Erythroblast (primary cell): ENCODE results near the gene IQCB1.
"Not testable (repeated sequence)": the region's sequence is repeated elsewhere in the genome, so short reads cannot be mapped to it uniquely, and the experiment has no call there.

ENCODE experiments used
- GATA1 ChIP-seq: IDR thresholded peaks from 2 replicates; pipeline ENCODE4 v1.6.1; 2011; ENCODE audit warnings: low read depth, mild to moderate bottlenecking, control low read depth, low read length, moderate library complexity
- POLR2A ChIP-seq: IDR thresholded peaks from 2 replicates; pipeline ENCODE4 v1.6.1; 2011; ENCODE audit warnings: mild to moderate bottlenecking, low read length

DNA sequence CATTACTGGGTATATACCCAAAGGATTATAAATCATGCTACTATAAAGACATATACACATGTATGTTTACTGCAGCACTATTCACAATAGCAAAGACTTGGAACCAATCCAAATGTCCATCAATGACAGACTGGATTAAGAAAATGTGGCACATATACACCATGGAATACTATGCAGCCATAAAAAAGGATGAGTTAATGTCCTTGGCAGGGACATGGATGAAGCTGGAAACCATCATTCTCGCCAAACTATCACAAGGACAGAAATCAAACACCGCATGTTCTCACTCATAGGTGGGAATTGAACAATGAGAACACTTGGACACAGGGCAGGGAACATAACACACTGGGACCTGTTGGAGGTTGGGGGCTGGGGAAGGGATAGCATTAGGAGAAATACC, 91.8 kb downstream of the IQCB1 start:
- TF ChIP-seq POLR2A, GATA1: not testable (repeated sequence)
